ENCODE data around the gene RAB40A.

Gene RAB40A, protein sequence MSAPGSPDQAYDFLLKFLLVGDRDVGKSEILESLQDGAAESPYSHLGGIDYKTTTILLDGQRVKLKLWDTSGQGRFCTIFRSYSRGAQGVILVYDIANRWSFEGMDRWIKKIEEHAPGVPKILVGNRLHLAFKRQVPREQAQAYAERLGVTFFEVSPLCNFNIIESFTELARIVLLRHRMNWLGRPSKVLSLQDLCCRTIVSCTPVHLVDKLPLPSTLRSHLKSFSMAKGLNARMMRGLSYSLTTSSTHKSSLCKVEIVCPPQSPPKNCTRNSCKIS
- 0 to 0.15 (median 0.04) reads per million in 4 donors for total RNA-seq

DNA sequence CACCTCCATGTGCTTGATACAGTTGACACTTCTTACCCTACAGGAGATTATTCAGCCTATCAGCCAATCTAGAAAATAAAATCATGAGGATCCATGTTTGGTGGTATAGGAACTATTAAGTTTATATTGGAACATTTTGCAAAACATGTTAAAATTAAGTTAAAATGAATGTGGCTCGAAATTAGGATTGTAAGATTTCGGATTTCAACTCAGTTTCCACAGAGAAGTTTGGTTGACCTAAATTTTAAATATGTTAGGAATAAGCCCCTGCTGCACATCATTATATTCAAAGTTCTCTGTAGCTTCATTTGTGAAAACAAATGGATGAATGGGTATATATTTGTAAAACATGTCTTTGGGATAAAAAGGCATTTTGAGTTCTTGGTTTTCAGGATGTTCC is at the start of gene RAB40A:
TSS of gene RAB40A (minus strand) at position 101 of the 400 bp plus-strand sequence. CDS start 18,733 bp downstream, outside the sequence.
- DNase-seq: no peak

DNA sequence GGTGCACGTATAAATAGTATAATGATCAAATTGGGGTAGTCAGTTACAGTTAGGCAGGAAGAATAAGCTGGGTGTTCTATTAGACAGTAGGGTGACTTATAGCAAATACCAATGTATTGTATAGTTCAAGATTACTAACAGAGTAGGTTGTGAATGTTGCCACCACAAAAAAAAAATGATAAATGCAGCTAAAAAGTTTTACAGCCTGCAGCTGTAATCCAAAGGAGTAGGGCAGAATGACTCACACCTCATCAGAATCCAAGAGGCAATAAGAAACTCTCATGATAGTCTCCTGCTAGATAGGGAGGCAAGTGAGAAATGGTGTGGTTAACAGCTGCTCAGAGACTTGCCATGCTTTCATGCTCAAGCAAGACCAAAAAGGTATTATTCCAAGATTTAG is 46.5 kb upstream of the RAB40A start:
- DNase-seq: no peak

DNA sequence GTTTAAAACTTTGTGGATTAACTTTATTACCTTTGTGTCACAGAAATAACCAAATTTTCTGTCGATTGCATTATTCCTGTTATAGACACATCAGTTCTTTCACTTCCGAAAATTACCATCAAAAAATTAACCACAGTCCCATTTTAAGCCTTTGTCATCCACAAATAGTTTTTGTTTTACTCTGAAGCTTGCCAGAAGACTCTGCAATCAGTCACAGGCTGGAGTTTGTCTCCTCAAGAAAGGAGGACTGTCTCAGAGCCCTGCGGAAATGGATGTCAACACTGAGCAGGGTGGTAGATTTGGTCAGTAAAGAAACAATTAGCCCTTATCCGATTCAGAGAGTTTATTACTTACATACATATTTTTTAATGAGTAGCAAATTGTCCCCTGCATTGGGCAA is 45.9 kb upstream of the RAB40A start:
- DNase-seq: no peak

DNA sequence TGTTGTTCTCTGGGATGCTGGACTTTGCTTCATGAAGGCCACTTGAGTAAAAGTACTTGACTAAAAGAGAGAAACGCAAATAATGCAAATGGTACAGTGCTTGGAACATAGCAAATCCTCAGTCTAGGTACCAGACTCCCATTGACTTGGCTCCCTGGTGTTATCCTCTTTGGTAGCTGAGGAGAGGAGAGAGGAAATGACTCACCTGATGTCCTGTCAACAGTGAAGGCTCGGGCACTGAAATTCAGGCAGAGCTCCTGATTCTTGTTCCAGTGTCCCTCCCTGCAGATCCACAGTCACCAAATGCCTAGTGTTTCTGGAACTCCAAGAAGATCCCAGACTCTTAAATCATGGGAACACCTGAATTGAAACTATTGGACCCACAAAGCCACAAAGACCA is 43.5 kb upstream of the RAB40A start:
- no peak for DNase-seq

DNA sequence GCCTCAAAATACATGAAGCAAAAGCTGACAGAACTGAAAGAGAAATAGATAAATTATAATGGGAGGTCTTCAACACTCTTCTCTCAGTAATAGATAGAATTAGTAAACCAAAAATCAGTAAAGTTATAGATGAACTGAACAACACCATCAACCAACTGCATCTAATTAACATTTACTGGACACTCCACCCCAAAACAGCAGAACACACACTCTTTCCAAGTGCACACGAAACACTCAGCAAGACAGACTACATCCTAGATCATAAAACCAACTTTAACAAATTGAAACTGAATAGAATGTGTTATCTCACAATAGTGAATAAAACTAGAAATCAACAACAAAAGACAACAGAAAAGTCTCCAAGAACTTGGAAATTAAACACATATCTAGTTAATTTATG is 41.0 kb upstream of the RAB40A start:
- DNase-seq: no peak

DNA sequence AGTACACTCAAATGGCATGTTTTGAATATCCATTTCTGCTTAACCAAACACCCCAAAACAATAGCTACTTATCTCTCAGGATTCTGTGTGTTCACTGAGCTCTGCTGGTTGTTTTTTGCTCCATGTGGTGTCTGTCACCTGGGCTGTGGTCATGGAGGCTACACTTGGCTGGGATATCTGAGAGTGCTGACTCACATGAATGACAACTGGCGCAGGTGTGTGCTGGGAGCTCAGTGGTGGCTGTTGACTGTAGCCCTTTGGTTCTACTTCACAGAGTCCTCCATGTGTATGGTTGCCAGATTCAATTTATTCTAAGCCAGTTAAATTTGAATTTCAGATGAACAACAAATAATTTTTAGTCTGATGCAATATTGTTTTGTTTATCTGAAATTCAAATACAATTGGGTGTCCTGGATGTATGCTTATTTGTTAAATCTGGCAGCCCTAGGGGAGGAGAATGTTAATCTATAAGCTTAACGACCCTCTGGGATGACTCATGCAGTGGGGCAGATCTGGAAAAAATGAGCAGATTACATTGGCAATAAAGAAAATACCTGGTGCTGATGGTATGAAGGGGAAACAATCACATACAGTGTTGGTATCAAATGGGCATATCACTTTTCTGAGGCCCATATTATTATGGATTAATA is 37.8 kb upstream of the RAB40A start:
- DNase-seq: no peak

DNA sequence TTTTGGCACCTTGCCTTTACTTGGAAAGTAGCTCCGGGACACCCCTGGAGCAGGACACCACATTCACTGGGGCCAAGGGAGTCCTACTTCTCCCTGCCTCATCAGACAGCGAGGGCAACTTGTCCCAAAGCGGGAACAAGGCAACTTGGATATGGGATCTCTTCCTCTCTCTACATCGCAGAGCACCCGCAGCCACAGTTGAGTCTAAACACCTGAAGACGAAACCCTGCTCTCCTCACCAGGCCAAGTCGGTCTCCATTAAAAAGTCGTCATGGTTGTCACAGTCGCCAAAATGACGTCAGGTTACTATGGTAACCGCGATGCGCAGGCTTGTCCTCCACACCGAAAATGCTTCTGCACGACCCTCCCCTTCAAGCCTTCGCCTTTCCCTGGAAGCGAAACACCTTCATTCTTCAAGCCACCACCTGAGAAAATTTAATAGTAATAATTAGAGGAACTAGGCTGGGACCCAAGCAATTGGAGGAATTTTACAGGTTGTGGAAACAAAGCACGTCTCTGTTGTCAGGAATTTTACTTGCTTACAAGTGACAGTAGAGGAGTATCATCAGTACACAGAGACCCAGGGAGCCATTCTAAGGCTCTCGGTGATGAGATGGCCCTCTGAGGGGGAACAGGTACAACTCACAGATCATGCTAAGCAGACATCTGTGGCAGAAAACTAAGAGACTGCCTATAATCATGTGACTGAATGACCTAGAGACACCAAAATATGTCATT is 35.6 kb upstream of the RAB40A start:
- peak in 4 of 5 donors; percentile 29 to 60 (median 46) for DNase-seq

DNA sequence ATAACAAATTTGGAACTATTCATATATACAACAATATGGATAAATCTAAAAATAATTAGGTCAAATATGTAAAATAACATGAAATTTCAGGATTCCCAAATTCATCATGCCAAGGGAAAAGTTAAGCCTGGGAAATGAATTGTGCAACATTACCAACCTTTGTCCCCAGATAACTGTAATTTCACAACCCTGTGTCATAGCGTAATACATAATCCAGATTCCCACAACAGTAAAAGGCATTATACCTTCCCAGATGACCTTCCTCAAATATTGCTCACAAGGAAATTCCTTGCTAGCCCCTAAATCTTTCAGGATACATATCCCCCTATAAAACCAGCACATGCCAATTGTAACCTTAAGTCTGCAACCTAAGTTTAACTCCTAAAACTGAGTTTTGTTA is 32.9 kb upstream of the RAB40A start:
- DNase-seq: no peak

DNA sequence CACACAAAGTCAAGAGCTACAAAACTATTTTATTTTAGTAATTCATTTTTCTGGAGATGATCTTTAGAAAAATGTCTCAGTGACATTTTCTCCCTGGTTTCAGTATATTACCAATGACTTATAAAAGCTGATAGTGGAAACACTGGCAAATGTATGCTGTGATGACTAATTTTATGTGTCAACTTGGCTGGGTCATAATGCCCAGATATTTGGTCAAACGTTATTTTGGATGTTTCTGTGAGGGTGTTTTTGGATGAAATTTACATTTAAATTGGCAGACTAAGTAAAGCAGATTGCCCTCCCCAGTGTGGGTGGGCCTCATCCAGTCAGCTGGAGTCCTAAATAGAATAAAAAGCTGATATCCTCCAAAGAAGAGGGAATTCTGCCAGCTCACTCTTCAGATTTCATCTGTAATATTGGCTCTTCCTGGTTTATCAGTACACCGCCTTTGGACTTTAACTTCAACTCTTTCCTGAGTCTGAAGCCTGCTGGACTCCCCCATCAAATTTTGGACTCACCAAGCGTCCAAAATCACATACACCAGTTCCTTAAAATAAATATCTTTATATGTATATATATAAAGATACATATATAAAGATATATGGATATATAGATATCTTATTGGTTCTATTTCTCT is 31.2 kb upstream of the RAB40A start:
- no peak for DNase-seq

DNA sequence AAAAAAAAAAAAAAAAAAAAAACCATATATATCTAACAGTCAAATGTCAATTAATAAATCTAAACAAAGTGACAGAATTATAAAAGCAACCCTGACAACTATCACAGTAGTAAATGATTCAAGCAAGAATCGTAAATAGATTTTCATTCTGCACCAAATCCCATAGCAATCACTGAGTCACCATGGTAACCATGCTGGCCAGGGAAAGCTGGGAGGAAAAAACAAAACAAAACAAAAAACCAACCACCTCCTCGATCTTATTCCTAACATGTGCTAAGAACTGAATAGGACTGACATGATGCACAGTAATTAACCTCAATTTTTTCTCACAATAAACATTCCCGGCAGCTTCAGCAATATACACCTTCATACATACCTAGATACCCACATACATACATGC is 30.6 kb upstream of the RAB40A start:
- DNase-seq: no peak

DNA sequence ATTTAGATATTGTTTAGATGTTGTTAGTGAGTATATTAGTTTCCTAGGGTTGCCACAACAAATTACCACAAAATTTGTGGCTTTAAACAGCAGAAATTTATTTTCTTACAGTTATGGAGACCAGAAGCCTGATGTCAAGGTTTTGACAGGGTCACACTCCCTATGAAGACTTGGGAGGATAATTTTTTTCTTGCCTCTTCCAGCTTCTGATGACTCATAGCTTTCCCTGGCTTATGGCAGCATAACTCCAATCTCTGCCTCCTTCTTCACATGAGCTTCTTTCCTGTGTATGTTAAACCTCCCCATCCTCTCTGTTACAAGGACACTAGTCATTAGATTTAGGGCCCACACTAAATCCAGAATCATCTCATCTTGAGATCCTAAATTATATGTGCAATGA is 20.9 kb upstream of the RAB40A start:
- DNase-seq: no peak

DNA sequence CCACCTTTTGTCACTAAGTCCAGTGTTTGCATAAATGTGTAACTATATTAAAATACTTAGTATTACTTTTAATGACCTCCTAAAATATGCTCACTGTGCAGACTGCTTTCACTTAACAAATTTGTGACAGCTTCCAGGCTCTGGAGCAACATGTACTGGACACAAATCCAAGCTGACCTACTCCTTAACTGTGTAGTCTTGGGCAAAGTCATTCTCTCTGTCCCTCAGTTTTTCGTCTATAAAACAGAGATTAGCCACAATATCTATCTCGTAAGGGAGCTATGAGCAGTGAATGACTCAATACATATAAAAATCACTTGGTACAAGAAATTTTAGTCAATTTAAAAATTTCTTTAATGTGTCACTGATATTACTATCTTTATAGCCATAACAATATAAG is 20.4 kb upstream of the RAB40A start:
- DNase-seq: no peak

DNA sequence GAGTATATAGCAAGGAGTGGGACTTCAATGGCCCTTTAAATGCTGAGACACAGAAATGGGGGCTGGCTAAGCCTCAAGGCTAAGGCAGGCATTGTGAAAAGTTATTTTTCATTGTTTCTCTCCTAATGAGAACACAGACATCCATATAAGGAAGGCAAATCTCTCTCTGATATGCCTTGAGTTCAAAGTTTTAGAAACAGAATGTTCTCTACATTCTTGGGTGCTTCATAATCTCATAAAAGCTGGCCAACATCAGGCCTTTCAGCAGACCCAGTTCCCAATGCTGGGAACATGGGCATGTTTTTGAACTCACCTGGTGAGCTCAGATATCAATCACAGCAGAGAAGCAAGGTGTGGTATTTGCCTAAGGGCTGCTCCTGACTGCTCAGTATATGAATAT is 19.4 kb upstream of the RAB40A start:
- no peak for DNase-seq

DNA sequence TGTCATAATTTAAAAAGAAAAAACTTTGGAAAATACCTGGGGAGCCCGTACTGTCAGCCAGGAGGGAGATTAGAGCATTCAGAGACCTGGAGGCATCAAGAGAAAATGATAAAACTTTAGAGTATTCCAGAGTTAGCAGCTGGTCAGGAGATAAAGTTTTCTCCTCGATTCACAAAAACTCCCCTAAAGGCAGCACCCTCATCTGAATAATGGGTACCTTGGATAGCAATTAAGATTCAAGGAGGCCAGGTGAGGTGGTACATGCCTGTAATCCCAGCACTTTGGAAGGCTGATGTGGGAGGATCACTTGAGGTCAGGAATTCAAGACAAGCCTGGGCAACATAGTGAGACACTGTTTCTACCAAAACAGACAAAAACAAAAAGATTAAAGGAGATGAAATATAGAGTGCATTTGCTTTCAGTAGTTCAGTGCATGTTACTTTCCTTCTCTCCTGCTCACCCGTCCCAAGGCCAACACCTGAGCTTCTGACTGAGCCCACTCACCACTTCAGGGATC is 18.6 kb upstream of the RAB40A start:
- no peak for DNase-seq

DNA sequence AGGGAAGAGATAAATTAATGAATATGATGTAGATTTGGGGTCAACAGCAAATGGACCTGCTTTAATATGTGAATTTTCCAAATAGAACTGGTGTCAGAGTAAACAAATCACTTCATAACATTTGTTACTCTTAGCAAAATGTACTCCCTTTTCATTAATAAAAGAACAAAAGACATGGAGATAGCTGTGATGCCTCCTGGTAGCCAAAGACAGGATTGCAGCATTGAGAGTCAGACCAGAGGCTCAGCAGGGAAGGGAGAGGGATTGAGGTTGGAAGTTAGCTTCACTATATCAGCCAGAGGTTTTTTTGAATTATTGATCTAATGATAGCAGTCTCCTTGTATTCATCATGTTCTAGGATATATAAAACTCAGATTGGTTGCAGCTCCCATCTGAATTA is 17.4 kb upstream of the RAB40A start:
- DNase-seq: no peak

DNA sequence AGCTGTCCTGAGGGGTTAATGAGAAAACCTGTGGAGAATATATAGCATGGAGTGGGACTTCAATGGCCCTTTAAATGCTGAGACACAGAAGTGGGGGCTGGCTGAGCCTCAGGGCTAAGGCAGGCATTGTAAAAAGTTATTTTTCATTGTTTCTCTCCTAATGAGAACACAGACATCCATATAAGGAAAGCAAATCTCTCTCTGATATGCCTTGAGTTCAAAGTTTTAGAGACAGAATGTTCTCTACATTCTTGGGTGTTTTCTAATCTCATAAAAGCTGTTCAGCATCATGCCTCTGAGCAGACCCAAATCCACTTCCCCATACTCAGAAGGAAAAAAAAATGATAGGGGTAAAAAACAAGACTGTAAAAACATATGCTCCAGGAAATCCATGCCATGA is 16.8 kb upstream of the RAB40A start:
- no peak for DNase-seq

DNA sequence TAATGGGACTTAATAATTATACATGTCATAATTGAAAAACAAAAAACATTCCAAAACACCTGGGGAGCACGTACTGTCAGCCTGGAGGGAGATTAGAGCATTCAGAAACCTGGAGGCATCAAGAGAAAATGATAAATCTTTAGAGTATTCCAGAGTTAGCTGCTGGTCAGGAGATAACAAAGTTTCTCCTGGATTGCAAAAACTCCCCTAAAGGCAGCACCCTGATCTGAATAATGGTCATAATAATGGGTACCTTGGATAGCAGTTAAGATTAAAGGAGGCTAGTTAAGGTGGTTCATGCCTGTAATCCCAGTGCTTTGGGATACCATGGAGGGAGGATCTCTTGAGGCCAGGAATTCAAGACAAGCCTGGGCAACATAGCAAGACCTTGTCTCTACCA is 15.9 kb upstream of the RAB40A start:
- DNase-seq: no peak

DNA sequence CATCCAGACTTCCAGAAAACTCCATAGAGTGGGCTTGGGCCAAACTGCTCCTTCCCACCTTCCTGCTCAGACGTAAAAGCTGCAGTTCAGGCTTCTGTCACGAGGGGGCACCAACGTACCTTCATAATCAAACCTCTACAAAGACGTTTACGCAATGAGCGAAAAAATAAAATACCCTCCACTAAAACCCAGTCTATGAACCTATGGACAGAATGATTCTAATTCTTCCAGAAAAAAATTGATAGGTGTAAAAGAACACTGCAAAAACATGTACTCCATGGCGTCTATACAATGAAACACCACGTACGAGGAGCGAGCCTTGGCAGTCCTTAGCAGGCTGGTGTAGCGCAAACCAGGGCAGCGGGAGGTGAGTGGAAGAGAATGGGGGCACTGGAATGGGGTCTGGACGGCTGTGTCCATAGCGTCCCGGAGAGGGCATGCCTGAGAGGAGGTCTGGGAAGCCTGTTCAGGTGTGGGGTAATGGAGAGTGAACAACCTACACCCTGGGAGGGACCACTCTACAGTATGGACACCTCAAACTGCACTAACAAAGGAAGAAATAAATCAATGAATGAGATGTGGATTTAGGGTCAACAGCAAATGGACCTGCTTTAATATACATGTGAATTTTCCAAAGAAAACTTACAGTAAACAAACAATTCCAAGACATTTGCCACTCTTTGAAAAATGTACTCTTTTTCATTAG is 14.4 kb upstream of the RAB40A start:
- peak in 4 of 5 donors; percentile 26 to 63 (median 44) for DNase-seq

DNA sequence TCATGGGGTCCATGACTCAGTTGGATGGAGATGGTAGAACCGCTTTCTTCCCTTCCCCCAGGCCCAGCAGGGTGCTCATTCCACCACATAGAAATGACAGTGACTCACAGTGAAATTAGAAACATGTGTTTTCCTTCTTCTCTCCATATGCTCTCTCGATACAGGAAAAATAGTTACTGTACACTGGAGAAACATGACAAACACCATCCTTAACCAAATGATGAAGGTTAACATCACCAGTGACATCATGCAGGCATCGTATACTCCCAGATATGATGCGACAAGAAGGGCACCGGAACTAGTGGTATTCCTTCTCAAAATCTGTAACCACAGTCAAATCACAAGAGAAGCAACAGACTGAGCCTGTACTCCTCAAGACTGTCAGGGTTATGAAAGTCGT is 11.7 kb upstream of the RAB40A start:
- no peak for DNase-seq

DNA sequence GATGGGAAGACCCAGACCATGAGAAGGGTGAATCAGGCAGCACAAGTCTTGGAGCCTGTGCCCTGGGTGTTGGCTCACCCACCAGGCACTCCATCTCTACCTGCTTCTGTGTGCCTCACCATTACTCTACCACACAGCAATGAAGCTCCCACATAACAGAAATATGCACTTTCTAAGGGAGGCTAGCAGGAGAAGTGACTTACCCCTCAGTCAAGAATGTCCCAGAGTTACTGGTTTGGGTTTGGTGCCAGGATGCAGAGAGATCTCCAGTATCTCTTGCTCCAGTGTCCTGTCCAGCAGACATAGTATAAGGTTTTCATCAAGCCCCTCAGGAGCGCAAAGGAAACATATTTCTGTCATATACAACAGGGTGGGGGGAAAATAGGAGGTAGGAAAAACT is 11.3 kb upstream of the RAB40A start:
- no peak for DNase-seq

DNA sequence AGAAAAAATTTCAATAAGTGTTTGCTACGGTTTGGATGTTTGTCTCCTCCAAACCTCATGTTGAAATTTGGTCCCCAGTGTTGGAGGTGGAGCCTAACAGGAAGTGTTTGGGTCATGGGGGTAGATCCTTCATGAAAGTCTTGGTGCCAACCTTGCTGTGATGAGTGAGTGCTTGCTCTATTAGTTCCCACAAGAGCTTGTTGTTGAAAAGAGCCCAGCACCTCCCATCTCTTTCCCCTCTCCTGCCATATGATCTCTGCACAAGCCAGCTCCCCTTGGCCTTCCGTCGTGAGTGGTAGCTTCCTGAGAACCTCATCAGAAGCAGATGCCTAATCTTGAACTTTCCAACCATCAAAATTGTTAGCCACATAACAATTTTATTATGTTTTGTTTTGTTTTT is 10.3 kb upstream of the RAB40A start:
- no peak for DNase-seq

DNA sequence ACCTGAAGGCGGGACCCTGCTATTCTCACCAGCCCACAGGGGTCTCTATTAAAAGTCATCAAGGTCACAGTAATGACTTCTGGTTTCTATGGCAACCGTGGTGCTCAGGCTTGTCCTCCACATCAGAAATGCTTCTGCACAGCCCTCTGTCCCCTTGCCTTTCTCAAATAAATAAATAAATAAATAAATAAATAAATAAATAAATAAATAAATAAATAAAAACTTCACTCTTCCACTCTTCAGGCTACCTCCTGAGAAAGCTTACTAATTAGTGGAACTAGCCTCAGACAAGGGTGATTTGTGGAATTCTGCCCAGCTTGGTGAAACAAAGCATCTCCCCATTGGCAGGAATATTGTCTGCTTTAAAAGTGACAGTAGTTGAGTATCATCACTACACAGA is 5.5 kb upstream of the RAB40A start:
- no peak for DNase-seq

DNA sequence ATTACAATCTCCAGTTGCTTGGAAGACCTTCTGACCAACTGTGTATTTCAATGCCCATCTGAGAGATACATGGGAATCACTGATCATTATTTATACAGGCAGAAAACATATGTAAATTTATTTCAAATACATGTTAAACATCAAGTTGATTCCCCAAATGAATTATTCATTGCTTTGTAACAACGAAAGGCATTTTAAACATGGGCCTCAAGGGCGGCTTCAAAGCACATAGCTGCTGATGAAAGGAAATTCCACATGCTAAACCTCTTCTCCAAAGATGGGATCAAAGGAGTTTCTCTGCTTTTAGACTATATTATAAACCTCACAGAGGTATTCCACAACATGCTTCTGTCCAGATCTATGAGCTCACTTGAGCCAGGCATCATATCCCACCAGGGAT is 4.3 kb upstream of the RAB40A start:
- DNase-seq: no peak

All from T-helper 1 cell (primary cell).